K562 (cell line): Measurements from ENCODE around the gene EML1. TPM values are rescaled to one million over a fixed set of nuclear protein-coding genes. Genes with fewer than 3 reads are reported as not detected.

Experiments used
- ATAC-seq: fragments of 200-7000 bp; cut with Tn5 transposase; 3 replicates; pipeline ENCODE4 v1.9.1; 2020; ENCODE audit warnings: moderate library complexity
- BruUV-seq: library from RNA; stranded (reverse); fragments of 400-500 nt; replicated peaks from 2 replicates; lab custom pipeline; 2021; lab: Mats Ljungman, UMichigan
- CTCF ChIA-PET: fragments of 300-600 bp; formaldehyde crosslinking; extraction: SDS; loops from one replicate; lab custom pipeline; 2021; ENCODE audit warnings: low intra/inter-chr PET ratio; lab: Yijun Ruan, JAX
- POLR2A ChIA-PET: fragments of 300-600, 350-650 bp; sonication (Branson Sonifier 250); formaldehyde crosslinking; extraction: SDS; loops from one replicate; lab custom pipeline; 2021; ENCODE audit warnings: antibody characterized with exemption, inconsistent platforms; lab: Yijun Ruan, JAX
- DNase-seq, 4 experiments: peaks; one replicate each; pipeline versions ENCODE4 v3.0.0 to v3.0.0-alpha.2; 2011 to 2018; ENCODE audit warnings: low spot score in 3 of 4, mixed read lengths in 3 of 4; ENCODE audit errors: extremely low read depth in 1 of 4
- FAIRE-seq: peaks from 2 replicates; lab custom pipeline; 2011; peaks lifted over from hg19 to GRCh38; lab: Jason Lieb, UNC
- H2AFZ ChIP-seq: 2 replicates; pipeline ENCODE4 v1.6.0; 2011; ENCODE audit warnings: low read depth, low read length, control low read depth, inconsistent platforms
- H3K27ac ChIP-seq: fragments of 200-600 bp; 3 replicates; pipeline ENCODE4 v1.8.0; 2011; ENCODE audit warnings: low read depth, mild to moderate bottlenecking, control low read depth, inconsistent platforms, low read length, moderate library complexity, mixed read lengths; ENCODE audit errors: extremely low read depth
- H3K27me3 ChIP-seq, 2 experiments: fragments of 300-600 bp in 1 of 2; 2 replicates in 1 of 2; 3 replicates in 1 of 2; pipeline versions ENCODE4 v1.6.0 to v1.8.0; 2011; ENCODE audit warnings: inconsistent platforms in 2 of 2, low read length in 2 of 2, mild to moderate bottlenecking in 1 of 2, mixed read lengths in 1 of 2, moderate library complexity in 1 of 2; ENCODE audit not compliant: control insufficient read depth in 2 of 2, insufficient read depth in 2 of 2
- H3K36me3 ChIP-seq: fragments of 300-600 bp; 3 replicates; pipeline ENCODE4 v1.8.0; 2011; ENCODE audit warnings: mild to moderate bottlenecking, low read length, inconsistent platforms; ENCODE audit not compliant: control insufficient read depth, insufficient read depth
- H3K4me1 ChIP-seq, 2 experiments: fragments of 200-600 bp in 1 of 2; replicated peaks in 1 of 2; 2 replicates in 1 of 2; 3 replicates in 1 of 2; pipeline versions ENCODE4 v1.5.1 to v1.8.0; 2011; ENCODE audit warnings: inconsistent platforms in 2 of 2, low read length in 2 of 2, mild to moderate bottlenecking in 1 of 2, mixed read lengths in 1 of 2, moderate library complexity in 1 of 2; ENCODE audit not compliant: control insufficient read depth in 2 of 2, insufficient read depth in 2 of 2
- H3K4me2 ChIP-seq: 2 replicates; pipeline ENCODE4 v1.6.1; 2011; ENCODE audit warnings: low read length, control low read depth, inconsistent platforms, mixed read lengths; ENCODE audit not compliant: insufficient read depth
- H3K4me3 ChIP-seq: fragments of 200-600 bp; sonication (generic), shearing (Covaris generic); 2 replicates; pipeline ENCODE4 v1.5.1; 2016; ENCODE audit warnings: control low read depth, inconsistent platforms
- H3K79me2 ChIP-seq: fragments of 200-600 bp; 3 replicates; pipeline ENCODE4 v1.8.0; 2011; ENCODE audit warnings: low read length, inconsistent platforms; ENCODE audit not compliant: control insufficient read depth, insufficient read depth
- H3K9ac ChIP-seq, 2 experiments: 2 replicates each; pipeline versions ENCODE4 v1.6.0 to v1.6.1; 2011; ENCODE audit warnings: low read depth in 2 of 2, low read length in 2 of 2, control low read depth in 1 of 2, inconsistent platforms in 1 of 2, mild to moderate bottlenecking in 1 of 2, mixed read lengths in 1 of 2; ENCODE audit not compliant: insufficient read depth in 1 of 2
- H3K9me1 ChIP-seq: one replicate; pipeline ENCODE4 v1.6.0; 2011; ENCODE audit warnings: inconsistent platforms, mild to moderate bottlenecking, low read length, moderate library complexity; ENCODE audit not compliant: control insufficient read depth, insufficient read depth
- H3K9me3 ChIP-seq: replicated peaks from 2 replicates; pipeline ENCODE4 v1.5.1; 2011; ENCODE audit warnings: low read depth, low read length, inconsistent platforms; ENCODE audit not compliant: control insufficient read depth, insufficient read depth
- H4K20me1 ChIP-seq: replicated peaks from 2 replicates; pipeline ENCODE4 v1.6.1; 2011; ENCODE audit warnings: low read length, inconsistent platforms, mixed read lengths; ENCODE audit not compliant: control insufficient read depth, insufficient read depth
- ADNP ChIP-seq: fragments of 200-800 bp; sonication (Bioruptor generic); IDR thresholded peaks from 2 replicates; pipeline ENCODE4 v1.6.1; 2016; ENCODE audit warnings: missing genetic modification characterization, missing compliant biosample characterization
- BCL6 ChIP-seq: fragments of 250-450 bp; sonication (Bioruptor Pico); IDR thresholded peaks from 2 replicates; pipeline ENCODE4 v1.4.0; 2020
- CBX5 ChIP-seq: IDR thresholded peaks from 2 replicates; pipeline ENCODE4 v1.6.1; 2014; ENCODE audit warnings: low read depth, borderline replicate concordance
- FOXM1 ChIP-seq, 2 experiments: fragments of 450-650 bp in 1 of 2; sonication (generic) in 1 of 2; formaldehyde crosslinking in 1 of 2; IDR thresholded peaks; 2 replicates each; pipeline versions ENCODE4 v1.6.1 to v1.9.0; 2017 to 2022; ENCODE audit warnings: low read depth in 2 of 2, mild to moderate bottlenecking in 2 of 2, missing genetic modification reagents in 1 of 2, moderate library complexity in 1 of 2
- HOXB6 ChIP-seq: fragments of 250-450 bp; sonication (Bioruptor Pico); IDR thresholded peaks from 2 replicates; pipeline ENCODE4 v1.5.1; 2022; ENCODE audit warnings: mild to moderate bottlenecking, borderline replicate concordance
- NFXL1 ChIP-seq: fragments of 450-650 bp; formaldehyde crosslinking; IDR thresholded peaks from 2 replicates; pipeline ENCODE4 v1.4.0; 2021; ENCODE audit warnings: mild to moderate bottlenecking
- RUNX1 ChIP-seq: sonication (generic); IDR thresholded peaks from 2 replicates; pipeline ENCODE4 v1.6.1; 2016; ENCODE audit warnings: antibody characterized with exemption, low read depth
- SAFB ChIP-seq: fragments of 200-400 bp; formaldehyde crosslinking; IDR thresholded peaks from 2 replicates; pipeline ENCODE4 v1.6.1; 2017; ENCODE audit warnings: low read depth, low read length, borderline replicate concordance
- WGBS: fragments of 100-300 bp; shearing (Covaris generic); methylation state at CpG from one replicate; pipeline ENCODE4 v1.1.6; 2016; ENCODE audit warnings: low coverage, mixed read lengths; ENCODE audit not compliant: insufficient coverage; ENCODE audit errors: missing lambda C conversion rate; 5-methylcytosine and 5-hydroxymethylcytosine counted together
- in situ Hi-C: fragments of 300-500 bp; cut with MboI; formaldehyde crosslinking; loops from 4 replicates; pipeline ENCODE4 v1.15.0; 2018; ENCODE audit warnings: inconsistent platforms, mixed read lengths
- intact Hi-C: fragments of 100-400 bp; cut with micrococcal nuclease; formaldehyde crosslinking; loops from 2 replicates; pipeline ENCODE4 v1.14.2; 2022
- polyA plus RNA-seq, 8 experiments: library from polyadenylated mRNA; depleted of rRNA in 4 of 8; stranded (reverse) in 5 of 8; unstranded in 3 of 8; fragments of >200 nt; fragmentation: Nextera tagmentation in 2 of 8; fragmentation: Illumina TruSeq in 1 of 8; extraction: Ambion mirVana in 2 of 8; extraction: Trizol in 1 of 8; gene quantifications; 2 replicates each; pipeline versions ENCODE4 v1.2.1 to v1.2.3, GENCODE V29; 2011 to 2014; ENCODE audit warnings: inconsistent platforms in 1 of 8, missing spikeins in 1 of 8
- total RNA-seq, 7 experiments: library from RNA; depleted of rRNA in 6 of 7; stranded (reverse); fragments of >200 nt in 6 of 7; fragmentation: Illumina TruSeq in 2 of 7; extraction: Trizol in 2 of 7; gene quantifications; 2 replicates each; pipeline versions ENCODE4 v1.2.1 to v1.2.3, GENCODE V29; 2011 to 2021; ENCODE audit warnings: low replicate concordance in 1 of 7
- TF ChIP-seq, protein P1 (sequence below): IDR thresholded peaks from 2 replicates; pipeline ENCODE4 v1.6.1; 2011; ENCODE audit not compliant: insufficient read length; ENCODE audit errors: extremely low read depth
- TF ChIP-seq, protein P2 (sequence below): fragments of 250-450 bp; sonication (Bioruptor Pico); IDR thresholded peaks from 2 replicates; pipeline ENCODE4 v1.8.0; 2022; ENCODE audit warnings: moderate library complexity, mild to moderate bottlenecking, inconsistent platforms
- TF ChIP-seq, protein P3 (sequence below), 2 experiments: fragments of 450-650 bp; formaldehyde crosslinking in 1 of 2; IDR thresholded peaks; 2 replicates each; pipeline versions ENCODE4 v1.4.0 to v1.6.1; 2014 to 2020; ENCODE audit warnings: mild to moderate bottlenecking in 2 of 2, borderline replicate concordance in 1 of 2, low read depth in 1 of 2
- TF ChIP-seq, protein P4 (sequence below): fragments of 450-650 bp; IDR thresholded peaks from one replicate; pipeline ENCODE4 v1.6.1; 2018; ENCODE audit warnings: mild to moderate bottlenecking, moderate library complexity; ENCODE audit not compliant: partially characterized antibody

EML1 gene
- total and polyA plus RNA-seq, 9 of the 15 experiments (the other 6 are each of a cell fraction or from before 2014, with no cell fraction given) = 0.01 to 0.35 (median 0.07) TPM; not detected in 2

DNA sequence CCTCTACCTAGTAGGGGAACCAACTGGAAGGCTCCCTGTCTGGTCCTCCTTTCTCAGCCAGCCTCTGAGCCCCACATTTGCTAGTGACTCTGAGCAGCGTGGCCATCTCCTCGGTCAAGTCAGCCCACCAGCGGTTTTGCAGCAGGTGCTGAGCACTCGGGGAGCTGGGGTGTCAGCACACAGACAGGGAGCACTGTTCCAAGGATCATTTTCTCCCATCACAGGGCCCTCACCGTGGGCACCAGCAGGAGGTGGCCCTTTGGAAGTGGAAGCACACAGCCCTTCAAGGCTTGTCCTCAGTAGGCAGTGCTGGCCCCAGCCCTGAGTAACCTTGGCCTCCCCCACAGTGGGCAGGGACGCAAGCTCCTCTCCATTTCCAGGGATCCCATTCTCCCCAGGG lies 24.1 kb upstream of the EML1 start:
- POLR2A ChIA-PET = no interaction called here
- TF ChIP-seq, protein P1, sequence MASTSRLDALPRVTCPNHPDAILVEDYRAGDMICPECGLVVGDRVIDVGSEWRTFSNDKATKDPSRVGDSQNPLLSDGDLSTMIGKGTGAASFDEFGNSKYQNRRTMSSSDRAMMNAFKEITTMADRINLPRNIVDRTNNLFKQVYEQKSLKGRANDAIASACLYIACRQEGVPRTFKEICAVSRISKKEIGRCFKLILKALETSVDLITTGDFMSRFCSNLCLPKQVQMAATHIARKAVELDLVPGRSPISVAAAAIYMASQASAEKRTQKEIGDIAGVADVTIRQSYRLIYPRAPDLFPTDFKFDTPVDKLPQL = no peak
- TF ChIP-seq ADNP (no peak), CBX5 (no peak), FOXM1 (IDR thresholded peaks at IDR 0.05; ENCODE audit: low read depth) (no peak), FOXM1 (CRISPR knock-in tag; IDR thresholded peaks at IDR 0.05; ENCODE audit: low read depth) (no peak), SAFB (no peak), BCL6 (CRISPR knock-in tag) (no peak), RUNX1 (no peak), HOXB6 (no peak), NFXL1 (no peak)
- TF ChIP-seq, protein P2, sequence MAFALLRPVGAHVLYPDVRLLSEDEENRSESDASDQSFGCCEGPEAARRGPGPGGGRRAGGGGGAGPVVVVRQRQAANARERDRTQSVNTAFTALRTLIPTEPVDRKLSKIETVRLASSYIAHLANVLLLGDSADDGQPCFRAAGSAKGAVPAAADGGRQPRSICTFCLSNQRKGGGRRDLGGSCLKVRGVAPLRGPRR = no peak
- TF ChIP-seq, protein P3, sequence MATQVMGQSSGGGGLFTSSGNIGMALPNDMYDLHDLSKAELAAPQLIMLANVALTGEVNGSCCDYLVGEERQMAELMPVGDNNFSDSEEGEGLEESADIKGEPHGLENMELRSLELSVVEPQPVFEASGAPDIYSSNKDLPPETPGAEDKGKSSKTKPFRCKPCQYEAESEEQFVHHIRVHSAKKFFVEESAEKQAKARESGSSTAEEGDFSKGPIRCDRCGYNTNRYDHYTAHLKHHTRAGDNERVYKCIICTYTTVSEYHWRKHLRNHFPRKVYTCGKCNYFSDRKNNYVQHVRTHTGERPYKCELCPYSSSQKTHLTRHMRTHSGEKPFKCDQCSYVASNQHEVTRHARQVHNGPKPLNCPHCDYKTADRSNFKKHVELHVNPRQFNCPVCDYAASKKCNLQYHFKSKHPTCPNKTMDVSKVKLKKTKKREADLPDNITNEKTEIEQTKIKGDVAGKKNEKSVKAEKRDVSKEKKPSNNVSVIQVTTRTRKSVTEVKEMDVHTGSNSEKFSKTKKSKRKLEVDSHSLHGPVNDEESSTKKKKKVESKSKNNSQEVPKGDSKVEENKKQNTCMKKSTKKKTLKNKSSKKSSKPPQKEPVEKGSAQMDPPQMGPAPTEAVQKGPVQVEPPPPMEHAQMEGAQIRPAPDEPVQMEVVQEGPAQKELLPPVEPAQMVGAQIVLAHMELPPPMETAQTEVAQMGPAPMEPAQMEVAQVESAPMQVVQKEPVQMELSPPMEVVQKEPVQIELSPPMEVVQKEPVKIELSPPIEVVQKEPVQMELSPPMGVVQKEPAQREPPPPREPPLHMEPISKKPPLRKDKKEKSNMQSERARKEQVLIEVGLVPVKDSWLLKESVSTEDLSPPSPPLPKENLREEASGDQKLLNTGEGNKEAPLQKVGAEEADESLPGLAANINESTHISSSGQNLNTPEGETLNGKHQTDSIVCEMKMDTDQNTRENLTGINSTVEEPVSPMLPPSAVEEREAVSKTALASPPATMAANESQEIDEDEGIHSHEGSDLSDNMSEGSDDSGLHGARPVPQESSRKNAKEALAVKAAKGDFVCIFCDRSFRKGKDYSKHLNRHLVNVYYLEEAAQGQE (IDR thresholded peaks at IDR 0.05; ENCODE audit: borderline replicate concordance) = no peak
- TF ChIP-seq, protein P3 (CRISPR knock-in tag; IDR thresholded peaks at IDR 0.05; ENCODE audit: low read depth) = no peak
- TF ChIP-seq, protein P4, sequence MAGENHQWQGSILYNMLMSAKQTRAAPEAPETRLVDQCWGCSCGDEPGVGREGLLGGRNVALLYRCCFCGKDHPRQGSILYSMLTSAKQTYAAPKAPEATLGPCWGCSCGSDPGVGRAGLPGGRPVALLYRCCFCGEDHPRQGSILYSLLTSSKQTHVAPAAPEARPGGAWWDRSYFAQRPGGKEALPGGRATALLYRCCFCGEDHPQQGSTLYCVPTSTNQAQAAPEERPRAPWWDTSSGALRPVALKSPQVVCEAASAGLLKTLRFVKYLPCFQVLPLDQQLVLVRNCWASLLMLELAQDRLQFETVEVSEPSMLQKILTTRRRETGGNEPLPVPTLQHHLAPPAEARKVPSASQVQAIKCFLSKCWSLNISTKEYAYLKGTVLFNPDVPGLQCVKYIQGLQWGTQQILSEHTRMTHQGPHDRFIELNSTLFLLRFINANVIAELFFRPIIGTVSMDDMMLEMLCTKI = no peak

More for the DNA sequence above, 24.1 kb upstream of the EML1 start:
- no peaks in the 10 kb centered on the region for H4K20me1 ChIP-seq
- WGBS = 0% methylated on average over 5 of the region's 6 CpGs
- no peaks in the 10 kb centered on the region for H3K9me3 ChIP-seq
- BruUV-seq = no TSS peak
- H3K4me1 ChIP-seq = no peaks in the 10 kb centered on the region
- no peak overlapping the region for H3K4me2 ChIP-seq
- H3K9ac ChIP-seq = no peak overlapping the region
- in situ Hi-C loops (no loop called here), intact Hi-C loops (no loop called here)
- CTCF ChIA-PET = no interaction called here
- no peaks in the 10 kb centered on the region for H3K9me1 ChIP-seq
- peaks cover 3 to 24% of the 10 kb centered on the region in 2 experiments; a peak in 3 of 5 replicates for H3K27me3 ChIP-seq
- no peaks in the 10 kb centered on the region for H3K36me3 ChIP-seq
- H2AFZ ChIP-seq = no peak overlapping the region
- DNase-seq (no peak), FAIRE-seq (no peak), ATAC-seq (no peak)
- no peaks in the 10 kb centered on the region for H3K79me2 ChIP-seq
- H3K4me3 ChIP-seq = no peak overlapping the region
- H3K27ac ChIP-seq = no peak overlapping the region
